HepG2 (cell line): ENCODE results near the gene ZNF33A. TPM values are rescaled to one million over a fixed set of nuclear protein-coding genes. Genes with fewer than 3 reads are reported as not detected.
A peak's percentile ranks its signal among the peaks of the same experiment; 100 is the strongest.

Experiments
- ATF1 ChIP-seq: IDR thresholded peaks from 2 replicates; pipeline ENCODE4 v1.6.1; 2016; ENCODE audit warnings: mild to moderate bottlenecking, control low read depth
- ETV6 ChIP-seq: sonication (generic); formaldehyde crosslinking; conservative IDR thresholded peaks from 2 replicates; pipeline ENCODE4 v1.4.0; 2020; ENCODE audit warnings: missing genetic modification reagents
- FOSL2 ChIP-seq: sonication (generic); formaldehyde crosslinking; IDR thresholded peaks from 2 replicates; pipeline ENCODE4 v1.4.0; 2020; ENCODE audit warnings: missing genetic modification reagents
- TARDBP ChIP-seq: sonication (generic); formaldehyde crosslinking; IDR thresholded peaks from 2 replicates; pipeline ENCODE4 v1.8.0; 2022; ENCODE audit warnings: mild to moderate bottlenecking, missing genetic modification reagents
- TMF1 ChIP-seq: sonication (generic); formaldehyde crosslinking; IDR thresholded peaks from 2 replicates; pipeline ENCODE4 v1.8.1; 2022; ENCODE audit warnings: low read depth, missing genetic modification reagents
- ZMAT3 ChIP-seq: sonication (generic); formaldehyde crosslinking; conservative IDR thresholded peaks from 2 replicates; pipeline ENCODE4 v1.7.0; 2021; ENCODE audit warnings: missing genetic modification reagents
- ZNF143 ChIP-seq: sonication (generic); formaldehyde crosslinking; IDR thresholded peaks from 2 replicates; pipeline ENCODE4 v1.4.0; 2020; ENCODE audit warnings: missing genetic modification reagents
- ZNF552 ChIP-seq: sonication (generic); formaldehyde crosslinking; IDR thresholded peaks from 2 replicates; pipeline ENCODE4 v1.9.0; 2022; ENCODE audit warnings: missing genetic modification reagents, mild to moderate bottlenecking, borderline replicate concordance
- ZNF775 ChIP-seq: sonication (generic); formaldehyde crosslinking; IDR thresholded peaks from 2 replicates; pipeline ENCODE4 v1.4.0; 2020; ENCODE audit warnings: missing genetic modification reagents, mild to moderate bottlenecking, moderate library complexity, borderline replicate concordance
- ZZZ3 ChIP-seq: sonication (generic); formaldehyde crosslinking; IDR thresholded peaks from 2 replicates; pipeline ENCODE4 v1.4.0; 2020; ENCODE audit warnings: missing genetic modification reagents, mild to moderate bottlenecking, borderline replicate concordance
- polyA plus RNA-seq, 8 experiments: library from polyadenylated mRNA; depleted of rRNA in 3 of 8; stranded (reverse) in 7 of 8; unstranded in 1 of 8; fragments of >200 nt; fragmentation: Illumina TruSeq in 4 of 8; extraction: Trizol in 4 of 8; gene quantifications; 2 replicates each; pipeline versions ENCODE4 v1.2.1 to v1.2.3, GENCODE V29; 2011 to 2016; ENCODE audit warnings: low read depth in 4 of 8, missing spikeins in 1 of 8, mixed read lengths in 1 of 8; ENCODE audit not compliant: insufficient read depth in 1 of 8
- total RNA-seq, 5 experiments: library from RNA; depleted of rRNA; stranded (reverse); fragments of >200 nt; fragmentation: Illumina TruSeq; extraction: Trizol; gene quantifications; 2 replicates each; pipeline ENCODE4 v1.2.3, GENCODE V29; 2016; ENCODE audit warnings: low read depth in 1 of 5
- TF ChIP-seq, protein P1 (sequence below), 2 experiments: fragments of 450-650 bp in 1 of 2; sonication (generic) in 1 of 2; formaldehyde crosslinking in 1 of 2; IDR thresholded peaks; 2 replicates each; pipeline versions ENCODE4 v1.6.1 to v1.8.0; 2016 to 2022; ENCODE audit warnings: antibody characterized with exemption in 1 of 2, mild to moderate bottlenecking in 1 of 2, missing genetic modification reagents in 1 of 2
- TF ChIP-seq, protein P2 (sequence below): sonication (generic); formaldehyde crosslinking; IDR thresholded peaks from 2 replicates; pipeline ENCODE4 v1.4.0; 2020; ENCODE audit warnings: missing genetic modification reagents, low read depth, mild to moderate bottlenecking, borderline replicate concordance

Gene ZNF33A
- total and polyA plus RNA-seq, 2 of the 13 experiments (the other 11 are each of a cell fraction or from before 2014, with no cell fraction given): 13.1 to 22.5 TPM

DNA sequence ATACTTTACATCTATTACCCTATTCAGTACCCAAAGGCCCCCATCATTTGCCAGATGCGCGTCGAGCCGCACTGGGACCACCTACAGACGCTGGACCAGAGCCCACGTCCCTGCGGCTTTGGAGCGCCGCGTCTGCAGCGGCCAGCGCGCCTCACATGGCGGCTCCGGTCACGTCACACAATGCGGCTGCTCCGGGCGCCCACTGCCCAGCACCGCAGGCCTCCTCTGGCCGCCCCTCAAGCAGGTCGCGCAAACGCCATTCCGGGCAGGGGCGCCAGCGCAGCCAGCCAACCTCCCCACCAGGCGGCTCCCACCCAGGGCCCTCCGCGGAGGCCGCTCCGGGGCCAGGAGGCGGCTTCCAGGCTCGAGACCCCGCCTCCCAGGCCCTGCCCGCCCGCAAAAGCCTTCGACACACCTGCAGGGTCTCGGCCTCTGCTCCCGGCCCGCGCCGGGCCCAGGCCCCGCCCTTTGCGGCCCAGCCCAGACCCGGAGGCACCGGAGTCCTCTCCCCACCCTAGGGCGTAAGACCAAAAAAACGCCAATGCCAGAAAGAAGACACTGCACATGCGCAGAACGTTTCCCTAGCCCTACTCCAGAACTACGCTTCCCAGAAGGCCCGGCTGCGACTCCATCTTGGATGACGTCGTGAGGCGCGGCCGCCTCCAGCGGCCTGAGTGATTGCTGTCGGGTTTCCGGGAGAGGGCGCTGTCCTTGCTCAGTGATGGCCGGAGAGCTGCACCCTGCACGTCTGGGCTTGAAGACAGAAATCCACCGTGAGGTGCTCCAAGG, 34.2 kb upstream of the ZNF33A start, which contains the start of gene ZNF25 (continued):
- TF ChIP-seq, protein P1, sequence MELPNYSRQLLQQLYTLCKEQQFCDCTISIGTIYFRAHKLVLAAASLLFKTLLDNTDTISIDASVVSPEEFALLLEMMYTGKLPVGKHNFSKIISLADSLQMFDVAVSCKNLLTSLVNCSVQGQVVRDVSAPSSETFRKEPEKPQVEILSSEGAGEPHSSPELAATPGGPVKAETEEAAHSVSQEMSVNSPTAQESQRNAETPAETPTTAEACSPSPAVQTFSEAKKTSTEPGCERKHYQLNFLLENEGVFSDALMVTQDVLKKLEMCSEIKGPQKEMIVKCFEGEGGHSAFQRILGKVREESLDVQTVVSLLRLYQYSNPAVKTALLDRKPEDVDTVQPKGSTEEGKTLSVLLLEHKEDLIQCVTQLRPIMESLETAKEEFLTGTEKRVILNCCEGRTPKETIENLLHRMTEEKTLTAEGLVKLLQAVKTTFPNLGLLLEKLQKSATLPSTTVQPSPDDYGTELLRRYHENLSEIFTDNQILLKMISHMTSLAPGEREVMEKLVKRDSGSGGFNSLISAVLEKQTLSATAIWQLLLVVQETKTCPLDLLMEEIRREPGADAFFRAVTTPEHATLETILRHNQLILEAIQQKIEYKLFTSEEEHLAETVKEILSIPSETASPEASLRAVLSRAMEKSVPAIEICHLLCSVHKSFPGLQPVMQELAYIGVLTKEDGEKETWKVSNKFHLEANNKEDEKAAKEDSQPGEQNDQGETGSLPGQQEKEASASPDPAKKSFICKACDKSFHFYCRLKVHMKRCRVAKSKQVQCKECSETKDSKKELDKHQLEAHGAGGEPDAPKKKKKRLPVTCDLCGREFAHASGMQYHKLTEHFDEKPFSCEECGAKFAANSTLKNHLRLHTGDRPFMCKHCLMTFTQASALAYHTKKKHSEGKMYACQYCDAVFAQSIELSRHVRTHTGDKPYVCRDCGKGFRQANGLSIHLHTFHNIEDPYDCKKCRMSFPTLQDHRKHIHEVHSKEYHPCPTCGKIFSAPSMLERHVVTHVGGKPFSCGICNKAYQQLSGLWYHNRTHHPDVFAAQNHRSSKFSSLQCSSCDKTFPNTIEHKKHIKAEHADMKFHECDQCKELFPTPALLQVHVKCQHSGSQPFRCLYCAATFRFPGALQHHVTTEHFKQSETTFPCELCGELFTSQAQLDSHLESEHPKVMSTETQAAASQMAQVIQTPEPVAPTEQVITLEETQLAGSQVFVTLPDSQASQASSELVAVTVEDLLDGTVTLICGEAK (IDR thresholded peaks at IDR 0.05): no peak
- TF ChIP-seq, protein P1 (CRISPR knock-in tag; IDR thresholded peaks at IDR 0.05): peak; percentile 80
- TF ChIP-seq FOSL2 (CRISPR knock-in tag) (peak; percentile 18; the same call in 1 of the 2 replicates), ZMAT3 (CRISPR knock-in tag) (no peak; the same call in 1 of the 2 replicates), TARDBP (CRISPR knock-in tag) (peak; percentile 58; the same call in 1 of the 2 replicates), TMF1 (CRISPR knock-in tag) (no peak), ZNF552 (CRISPR knock-in tag) (no peak), ZZZ3 (peak; percentile 91; the same call in 1 of the 2 replicates), ZNF143 (CRISPR knock-in tag) (peak; percentile 97), ETV6 (CRISPR knock-in tag) (peak; percentile 64; the same call in 1 of the 2 replicates), ATF1 (CRISPR knock-in tag) (peak; percentile 91), ZNF775 (CRISPR knock-in tag) (0 out of 2 replicates have a peak, but pooled peaks have one; percentile 44)
- TF ChIP-seq, protein P2, sequence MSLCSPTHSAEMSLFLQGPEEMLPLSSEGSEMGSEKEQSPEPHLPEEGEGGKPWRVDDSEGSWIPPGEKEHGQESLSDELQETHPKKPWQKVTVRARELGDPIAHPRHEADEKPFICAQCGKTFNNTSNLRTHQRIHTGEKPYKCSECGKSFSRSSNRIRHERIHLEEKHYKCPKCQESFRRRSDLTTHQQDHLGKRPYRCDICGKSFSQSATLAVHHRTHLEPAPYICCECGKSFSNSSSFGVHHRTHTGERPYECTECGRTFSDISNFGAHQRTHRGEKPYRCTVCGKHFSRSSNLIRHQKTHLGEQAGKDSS (CRISPR knock-in tag): peak; percentile 32; the same call in 1 of the 2 replicates
